Ishikawa (cell line): Measurements from ENCODE around the gene YAP1.
A peak's percentile ranks its signal among the peaks of the same experiment; 100 is the strongest.

ENCODE experiments used
- CEBPB ChIP-seq: IDR thresholded peaks from 2 replicates; pipeline ENCODE4 v1.6.1; 2012
- CREB1 ChIP-seq: IDR thresholded peaks from 2 replicates; pipeline ENCODE4 v1.6.1; 2012; ENCODE audit warnings: low read depth
- EGR1 ChIP-seq: IDR thresholded peaks from 2 replicates; pipeline ENCODE4 v1.6.1; 2012
- EP300 ChIP-seq: IDR thresholded peaks from 2 replicates; pipeline ENCODE4 v1.6.1; 2012; ENCODE audit warnings: borderline replicate concordance
- FOXM1 ChIP-seq: IDR thresholded peaks from 2 replicates; pipeline ENCODE4 v1.6.1; 2012; ENCODE audit warnings: low read depth, borderline replicate concordance
- NFIC ChIP-seq: IDR thresholded peaks from 2 replicates; pipeline ENCODE4 v1.6.1; 2012
- RAD21 ChIP-seq: IDR thresholded peaks from 2 replicates; pipeline ENCODE4 v1.6.1; 2012; ENCODE audit warnings: low read depth
- REST ChIP-seq: IDR thresholded peaks from 2 replicates; pipeline ENCODE4 v1.6.1; 2012; ENCODE audit warnings: low read depth, mild to moderate bottlenecking
- TAF1 ChIP-seq: IDR thresholded peaks from 2 replicates; pipeline ENCODE4 v1.6.1; 2012; ENCODE audit warnings: low read depth, mild to moderate bottlenecking
- TCF12 ChIP-seq: IDR thresholded peaks from 2 replicates; pipeline ENCODE4 v1.6.1; 2012; ENCODE audit warnings: low read depth
- TEAD4 ChIP-seq: IDR thresholded peaks from 2 replicates; pipeline ENCODE4 v1.6.1; 2012
- YY1 ChIP-seq: IDR thresholded peaks from 2 replicates; pipeline ENCODE4 v1.6.1; 2012; ENCODE audit warnings: low read depth
- ZBTB7A ChIP-seq: IDR thresholded peaks from 2 replicates; pipeline ENCODE4 v1.6.1; 2012; ENCODE audit warnings: low read depth
- TF ChIP-seq, protein P1 (sequence below): IDR thresholded peaks from 2 replicates; pipeline ENCODE4 v1.6.1; 2012
- TF ChIP-seq, protein P2 (sequence below): IDR thresholded peaks from 2 replicates; pipeline ENCODE4 v1.6.1; 2012

The YAP1 gene

DNA sequence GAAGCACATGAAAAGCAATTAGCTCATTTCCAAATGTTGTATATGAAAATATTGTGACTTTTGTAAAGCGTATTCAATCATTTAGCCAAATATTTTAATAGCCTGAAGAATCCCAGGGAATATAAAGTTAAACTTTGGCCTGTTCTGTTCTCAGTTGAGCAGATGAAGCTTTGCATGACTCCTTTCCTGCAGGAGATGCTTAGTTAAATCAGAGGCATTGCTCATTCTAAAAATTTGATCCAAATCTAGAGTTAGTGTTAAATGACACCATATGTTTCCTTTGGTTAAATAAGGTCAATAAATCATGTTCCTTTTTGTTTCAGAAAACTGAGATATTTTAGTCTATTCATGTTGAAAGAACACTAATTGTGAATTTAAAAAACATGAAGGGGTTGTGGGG lies 155.9 kb downstream of the YAP1 start:
- no peak for TF ChIP-seq TCF12
- no peak for TF ChIP-seq FOXM1
- TF ChIP-seq, protein P1, sequence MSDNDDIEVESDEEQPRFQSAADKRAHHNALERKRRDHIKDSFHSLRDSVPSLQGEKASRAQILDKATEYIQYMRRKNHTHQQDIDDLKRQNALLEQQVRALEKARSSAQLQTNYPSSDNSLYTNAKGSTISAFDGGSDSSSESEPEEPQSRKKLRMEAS = no peak

GRCh38 chr11:102267609-102268008 lies 157.4 kb downstream of the YAP1 start:
- TF ChIP-seq TCF12 = no peak
- TF ChIP-seq, protein P2, sequence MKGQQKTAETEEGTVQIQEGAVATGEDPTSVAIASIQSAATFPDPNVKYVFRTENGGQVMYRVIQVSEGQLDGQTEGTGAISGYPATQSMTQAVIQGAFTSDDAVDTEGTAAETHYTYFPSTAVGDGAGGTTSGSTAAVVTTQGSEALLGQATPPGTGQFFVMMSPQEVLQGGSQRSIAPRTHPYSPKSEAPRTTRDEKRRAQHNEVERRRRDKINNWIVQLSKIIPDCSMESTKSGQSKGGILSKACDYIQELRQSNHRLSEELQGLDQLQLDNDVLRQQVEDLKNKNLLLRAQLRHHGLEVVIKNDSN = no peak
- TF ChIP-seq, protein P1 = no peak
- no peak for TF ChIP-seq EGR1
- no peak for TF ChIP-seq REST
- TF ChIP-seq NFIC = no peak
- TF ChIP-seq EP300 = no peak
- no peak for TF ChIP-seq CEBPB
- no peak for TF ChIP-seq RAD21
- TF ChIP-seq CREB1 = no peak
- TF ChIP-seq TAF1 = no peak
- no peak for TF ChIP-seq FOXM1
- TF ChIP-seq TEAD4 = no peak
- TF ChIP-seq ZBTB7A = no peak

DNA sequence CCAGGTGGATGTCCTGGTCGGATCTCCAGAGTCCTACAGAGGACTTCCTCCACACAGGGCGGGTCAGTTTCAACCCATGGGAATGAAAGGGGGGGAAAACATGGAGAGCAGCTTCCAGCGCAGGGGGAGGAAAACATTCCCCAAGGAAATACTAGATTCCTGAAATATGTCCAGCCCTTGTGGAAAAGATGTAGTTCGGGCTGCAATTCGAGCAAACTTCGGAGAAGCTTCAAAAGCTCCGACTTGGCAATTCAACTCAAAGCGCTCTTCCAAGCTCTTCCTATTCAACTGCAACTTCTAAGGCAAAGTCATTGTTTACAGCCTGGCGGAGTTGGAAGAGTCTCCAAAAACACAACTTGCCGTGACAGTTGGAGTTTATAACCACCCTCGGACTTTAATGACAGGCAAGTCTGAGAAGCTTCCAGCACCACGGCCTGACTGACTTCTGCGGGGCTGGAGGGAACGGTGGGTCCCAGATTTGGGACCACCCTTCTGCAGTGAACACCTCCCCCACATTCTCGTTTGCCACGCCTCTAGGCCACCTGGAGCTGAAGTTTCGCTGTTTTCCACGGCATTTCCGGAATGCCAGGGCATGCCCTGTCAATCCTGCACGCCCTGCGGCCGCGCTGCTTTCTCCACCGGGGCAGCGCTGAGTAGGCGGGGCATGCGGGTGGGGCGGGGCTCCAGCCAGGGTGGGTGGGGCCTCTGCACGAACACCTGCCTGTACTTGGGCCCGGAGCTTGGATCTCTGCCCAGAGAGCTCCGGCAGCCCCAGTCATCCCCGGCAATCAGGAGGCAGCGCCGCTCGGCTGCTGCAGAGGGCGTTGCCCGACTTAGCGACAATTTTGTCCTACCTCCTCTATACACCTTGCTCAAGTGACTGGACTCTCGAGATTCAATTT lies 158.1 kb downstream of the YAP1 start:
- no peak for TF ChIP-seq EP300
- TF ChIP-seq NFIC = peak; percentile 68
- TF ChIP-seq EGR1 = no peak
- no peak for TF ChIP-seq ZBTB7A
- TF ChIP-seq, protein P1 = peak; percentile 77
- no peak for TF ChIP-seq FOXM1
- TF ChIP-seq, protein P2 = no peak
- TF ChIP-seq RAD21 = peak; percentile 61
- TF ChIP-seq YY1 = no peak
- TF ChIP-seq TAF1 = no peak
- 0 out of 2 replicates have a peak, but pooled peaks have one; percentile 5 for TF ChIP-seq CEBPB
- peak; percentile 87 for TF ChIP-seq TEAD4
- no peak for TF ChIP-seq TCF12

- TF ChIP-seq EP300 = no peak
- no peak for TF ChIP-seq RAD21
- TF ChIP-seq TCF12 = no peak
- no peak; the same call in 1 of the 2 replicates for TF ChIP-seq NFIC
- no peak for TF ChIP-seq CREB1
- no peak for TF ChIP-seq TEAD4
- no peak for TF ChIP-seq CEBPB
- TF ChIP-seq, protein P2 = no peak
- no peak for TF ChIP-seq REST
- no peak for TF ChIP-seq ZBTB7A
- TF ChIP-seq YY1 = no peak
- TF ChIP-seq, protein P1 = no peak
- no peak for TF ChIP-seq FOXM1
- TF ChIP-seq TAF1 = no peak
- no peak for TF ChIP-seq EGR1
These were observed 158.8 kb downstream of the YAP1 start for GRCh38 chr11:102268985-102269470.
